ENCODE data around the gene STXBP1. TPM values are rescaled to one million over a fixed set of nuclear protein-coding genes. Genes with fewer than 3 reads are reported as not detected.

STXBP1 gene
- total and polyA plus RNA-seq, 2 experiments from 2014 or later, result 28.5 to 43.7 TPM

- H3F3A ChIP-seq (ENCODE audit: insufficient read depth), result no peaks in the 10 kb centered on the region
- no peak overlapping the region for H3K9ac ChIP-seq
- WGBS, 2 experiments (ENCODE audit: low coverage in 1 of 2, low lambda C conversion rate in 2 of 2, missing lambda C conversion rate in 2 of 2), result 88 to 91% methylated on average over 18 of the region's 18 CpGs
- H3K9me3 ChIP-seq (ENCODE audit: low read depth), result no peaks in the 10 kb centered on the region
- in situ Hi-C loops (cut with MboI), result loop anchor here (10.0 kb wide), 1 partner anchor 135 kb away; no protein-coding TSS in a partner anchor
- no peak overlapping the region for H3K4me2 ChIP-seq (ENCODE audit: unreplicated experiment)
- H3K27ac ChIP-seq, result no peak overlapping the region
- H3K9me2 ChIP-seq (ENCODE audit: insufficient read depth), result no peaks in the 10 kb centered on the region
- H3K79me2 ChIP-seq (ENCODE audit: insufficient read depth), result 0 out of 2 replicates have a peak, but pooled peaks cover 7% of the 10 kb centered on the region
- no peak for DNase-seq
- no peaks in the 10 kb centered on the region for H4K20me1 ChIP-seq (ENCODE audit: insufficient read depth)
- no peak overlapping the region for H2AFZ ChIP-seq
- TF ChIP-seq EZH2 (IDR thresholded peaks at IDR 0.05; ENCODE audit: insufficient read depth, poor library complexity, severe bottlenecking) (no peak), EZH2phosphoT487 (IDR thresholded peaks at IDR 0.05; ENCODE audit: insufficient read depth, low read depth) (no peak)
- H3K4me1 ChIP-seq (ENCODE audit: insufficient read depth), result peaks cover 7% of the 10 kb centered on the region; the same call in 1 of the 2 replicates
- H3K27me3 ChIP-seq (replicated peaks; ENCODE audit: insufficient read depth), result no peaks in the 10 kb centered on the region
- no peak overlapping the region for H3K4me3 ChIP-seq
- H3K36me3 ChIP-seq (ENCODE audit: low read depth), result no peaks in the 10 kb centered on the region
Observed at GRCh38 chr9:127729522-127730256, 117.6 kb downstream of the STXBP1 start.

GRCh38 chr9:127730262-127730661, 118.2 kb downstream of the STXBP1 start:
- H3K36me3 ChIP-seq (ENCODE audit: low read depth), result no peaks in the 10 kb centered on the region
- H4K20me1 ChIP-seq (ENCODE audit: insufficient read depth), result no peaks in the 10 kb centered on the region
- no peaks in the 10 kb centered on the region for H3K27me3 ChIP-seq (replicated peaks; ENCODE audit: insufficient read depth)
- H3K4me2 ChIP-seq (ENCODE audit: unreplicated experiment), result no peak overlapping the region
- no peak for DNase-seq
- TF ChIP-seq EZH2 (IDR thresholded peaks at IDR 0.05; ENCODE audit: insufficient read depth, poor library complexity, severe bottlenecking), result no peak
- no peak for TF ChIP-seq EZH2phosphoT487 (IDR thresholded peaks at IDR 0.05; ENCODE audit: insufficient read depth, low read depth)
- H3K79me2 ChIP-seq (ENCODE audit: insufficient read depth), result 0 out of 2 replicates have a peak, but pooled peaks cover 7% of the 10 kb centered on the region
- no peaks in the 10 kb centered on the region for H3F3A ChIP-seq (ENCODE audit: insufficient read depth)
- H3K4me3 ChIP-seq, result no peak overlapping the region
- no peak overlapping the region for H3K9ac ChIP-seq
- H2AFZ ChIP-seq, result no peak overlapping the region
- peaks cover 7% of the 10 kb centered on the region; the same call in 1 of the 2 replicates for H3K4me1 ChIP-seq (ENCODE audit: insufficient read depth)
- H3K9me3 ChIP-seq (ENCODE audit: low read depth), result no peaks in the 10 kb centered on the region
- H3K27ac ChIP-seq, result no peak overlapping the region
- no peaks in the 10 kb centered on the region for H3K9me2 ChIP-seq (ENCODE audit: insufficient read depth)
- in situ Hi-C loops (cut with MboI), result loop anchor here (10.0 kb wide), 1 partner anchor 135 kb away; no protein-coding TSS in a partner anchor
- 90 to 95% methylated on average over 9 of the region's 9 CpGs for WGBS, 2 experiments (ENCODE audit: low coverage in 1 of 2, low lambda C conversion rate in 2 of 2, missing lambda C conversion rate in 2 of 2)

GRCh38 chr9:127730799-127731410, 118.8 kb downstream of the STXBP1 start:
- WGBS, 2 experiments (ENCODE audit: low coverage in 1 of 2, low lambda C conversion rate in 2 of 2, missing lambda C conversion rate in 2 of 2), result 76 to 77% methylated on average over 9 of the region's 9 CpGs
- H4K20me1 ChIP-seq (ENCODE audit: insufficient read depth), result no peaks in the 10 kb centered on the region
- no peak overlapping the region for H3K27ac ChIP-seq
- H3K79me2 ChIP-seq (ENCODE audit: insufficient read depth), result 0 out of 2 replicates have a peak, but pooled peaks cover 7% of the 10 kb centered on the region
- TF ChIP-seq EZH2 (IDR thresholded peaks at IDR 0.05; ENCODE audit: insufficient read depth, poor library complexity, severe bottlenecking) (no peak), EZH2phosphoT487 (IDR thresholded peaks at IDR 0.05; ENCODE audit: insufficient read depth, low read depth) (no peak)
- no peaks in the 10 kb centered on the region for H3K36me3 ChIP-seq (ENCODE audit: low read depth)
- H2AFZ ChIP-seq, result no peak overlapping the region
- no peak for DNase-seq
- H3K27me3 ChIP-seq (replicated peaks; ENCODE audit: insufficient read depth), result no peaks in the 10 kb centered on the region
- no peak overlapping the region for H3K9ac ChIP-seq
- in situ Hi-C loops (cut with MboI), result loop anchor here (10.0 kb wide), 1 partner anchor 136 kb away; no protein-coding TSS in a partner anchor
- H3K9me2 ChIP-seq (ENCODE audit: insufficient read depth), result no peaks in the 10 kb centered on the region
- no peaks in the 10 kb centered on the region for H3F3A ChIP-seq (ENCODE audit: insufficient read depth)
- no peak overlapping the region for H3K4me2 ChIP-seq (ENCODE audit: unreplicated experiment)
- no peaks in the 10 kb centered on the region for H3K9me3 ChIP-seq (ENCODE audit: low read depth)
- H3K4me3 ChIP-seq, result no peak overlapping the region
- peaks cover 10% of the 10 kb centered on the region; the same call in 1 of the 2 replicates for H3K4me1 ChIP-seq (ENCODE audit: insufficient read depth)

DNA sequence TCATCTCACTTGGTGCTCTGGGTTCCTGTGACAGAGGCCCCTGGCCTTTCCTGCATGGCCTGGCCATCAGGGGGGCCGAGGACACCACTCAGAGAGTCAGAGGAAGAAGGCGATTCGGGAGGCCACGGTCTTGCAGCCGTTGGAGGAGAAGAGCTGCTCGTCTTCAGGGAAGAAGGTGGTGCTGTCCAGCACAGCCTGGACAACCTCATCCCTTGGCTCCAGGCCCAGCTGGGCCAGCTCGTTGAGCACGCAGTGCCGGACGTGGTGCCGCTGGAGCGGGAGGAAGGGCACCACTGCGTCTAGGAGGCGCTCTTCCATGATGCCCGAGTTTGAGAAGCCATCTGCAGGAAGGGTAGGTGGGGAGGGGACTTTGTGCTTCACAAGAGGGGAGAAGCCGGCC, 119.9 kb downstream of the STXBP1 start:
- no peaks in the 10 kb centered on the region for H3K27me3 ChIP-seq (replicated peaks; ENCODE audit: insufficient read depth)
- H3F3A ChIP-seq (ENCODE audit: insufficient read depth), result no peaks in the 10 kb centered on the region
- H3K9me3 ChIP-seq (ENCODE audit: low read depth), result no peaks in the 10 kb centered on the region
- no peak overlapping the region for H3K4me3 ChIP-seq
- H3K4me2 ChIP-seq (ENCODE audit: unreplicated experiment), result no peak overlapping the region
- no peak for DNase-seq
- WGBS, 2 experiments (ENCODE audit: low coverage in 1 of 2, low lambda C conversion rate in 2 of 2, missing lambda C conversion rate in 2 of 2), result 87 to 91% methylated on average over 16 of the region's 16 CpGs
- H3K79me2 ChIP-seq (ENCODE audit: insufficient read depth), result 0 out of 2 replicates have a peak, but pooled peaks cover 7% of the 10 kb centered on the region
- H3K27ac ChIP-seq, result no peak overlapping the region
- TF ChIP-seq EZH2 (IDR thresholded peaks at IDR 0.05; ENCODE audit: insufficient read depth, poor library complexity, severe bottlenecking) (no peak), EZH2phosphoT487 (IDR thresholded peaks at IDR 0.05; ENCODE audit: insufficient read depth, low read depth) (no peak)
- in situ Hi-C loops (cut with MboI), result loop anchor here (10.0 kb wide), 1 partner anchor 137 kb away; no protein-coding TSS in a partner anchor
- peaks cover 10% of the 10 kb centered on the region; the same call in 1 of the 2 replicates for H3K4me1 ChIP-seq (ENCODE audit: insufficient read depth)
- no peak overlapping the region for H3K9ac ChIP-seq
- no peaks in the 10 kb centered on the region for H3K9me2 ChIP-seq (ENCODE audit: insufficient read depth)
- no peaks in the 10 kb centered on the region for H4K20me1 ChIP-seq (ENCODE audit: insufficient read depth)
- H2AFZ ChIP-seq, result no peak overlapping the region
- H3K36me3 ChIP-seq (ENCODE audit: low read depth), result no peaks in the 10 kb centered on the region

Measured in GM23248 (cell line).